HepG2 (cell line): ENCODE results near the gene LATS2. TPM values are rescaled to one million over a fixed set of nuclear protein-coding genes. Genes with fewer than 3 reads are reported as not detected.

Experiments
- FOXA3 ChIP-seq: IDR thresholded peaks from 2 replicates; pipeline ENCODE4 v1.6.1; 2016; ENCODE audit warnings: missing genetic modification reagents, missing compliant biosample characterization
- HOXA9 ChIP-seq: sonication (generic); formaldehyde crosslinking; IDR thresholded peaks from 2 replicates; pipeline ENCODE4 v1.8.1; 2022; ENCODE audit warnings: missing genetic modification reagents, mild to moderate bottlenecking, moderate library complexity, borderline replicate concordance
- LCORL ChIP-seq, 2 experiments: fragments of 450-650 bp in 1 of 2; sonication (generic) in 1 of 2; formaldehyde crosslinking in 1 of 2; IDR thresholded peaks; 2 replicates each; pipeline versions ENCODE4 v1.5.0 to v1.6.1; 2017 to 2020; ENCODE audit warnings: antibody characterized with exemption in 1 of 2, missing genetic modification reagents in 1 of 2
- MTA3 ChIP-seq: sonication (generic); formaldehyde crosslinking; IDR thresholded peaks from 2 replicates; pipeline ENCODE4 v1.4.0; 2020; ENCODE audit warnings: missing genetic modification reagents
- RARA ChIP-seq: IDR thresholded peaks from 2 replicates; pipeline ENCODE4 v1.6.1; 2016; ENCODE audit warnings: missing genetic modification reagents, missing compliant biosample characterization
- SIX1 ChIP-seq: sonication (generic); formaldehyde crosslinking; IDR thresholded peaks from 2 replicates; pipeline ENCODE4 v1.4.0; 2020; ENCODE audit warnings: missing genetic modification reagents, borderline replicate concordance
- SMYD3 ChIP-seq: sonication (generic); formaldehyde crosslinking; IDR thresholded peaks from 2 replicates; pipeline ENCODE4 v1.8.1; 2023; ENCODE audit warnings: mild to moderate bottlenecking, missing genetic modification reagents
- SOX5 ChIP-seq: IDR thresholded peaks from 2 replicates; pipeline ENCODE4 v1.6.1; 2016; ENCODE audit warnings: borderline replicate concordance
- TBL1XR1 ChIP-seq: fragments of 150-350 bp; IDR thresholded peaks from 2 replicates; pipeline ENCODE4 v1.6.1; 2014; ENCODE audit warnings: borderline replicate concordance, low read length; ENCODE audit not compliant: partially characterized antibody
- TBX2 ChIP-seq: sonication (generic); formaldehyde crosslinking; IDR thresholded peaks from 2 replicates; pipeline ENCODE4 v1.5.0; 2020; ENCODE audit warnings: missing genetic modification reagents, mild to moderate bottlenecking, borderline replicate concordance
- ZFY ChIP-seq: sonication (generic); formaldehyde crosslinking; IDR thresholded peaks from 2 replicates; pipeline ENCODE4 v1.4.0; 2020; ENCODE audit warnings: missing genetic modification reagents
- ZKSCAN8 ChIP-seq: IDR thresholded peaks from 2 replicates; pipeline ENCODE4 v1.6.1; 2016; ENCODE audit warnings: borderline replicate concordance, missing genetic modification reagents, missing compliant biosample characterization
- ZNF207 ChIP-seq: fragments of 450-650 bp; IDR thresholded peaks from 2 replicates; pipeline ENCODE4 v1.6.1; 2016; ENCODE audit warnings: antibody characterized with exemption, borderline replicate concordance
- ZNF34 ChIP-seq: sonication (generic); formaldehyde crosslinking; IDR thresholded peaks from 2 replicates; pipeline ENCODE4 v1.4.0; 2020; ENCODE audit warnings: mild to moderate bottlenecking, missing genetic modification reagents, borderline replicate concordance
- ZNF589 ChIP-seq: sonication (generic); formaldehyde crosslinking; conservative IDR thresholded peaks from 2 replicates; pipeline ENCODE4 v1.8.0; 2022; ENCODE audit warnings: mild to moderate bottlenecking, moderate library complexity, missing genetic modification reagents
- polyA plus RNA-seq, 8 experiments: library from polyadenylated mRNA; depleted of rRNA in 3 of 8; stranded (reverse) in 7 of 8; unstranded in 1 of 8; fragments of >200 nt; fragmentation: Illumina TruSeq in 4 of 8; extraction: Trizol in 4 of 8; gene quantifications; 2 replicates each; pipeline versions ENCODE4 v1.2.1 to v1.2.3, GENCODE V29; 2011 to 2016; ENCODE audit warnings: low read depth in 4 of 8, missing spikeins in 1 of 8, mixed read lengths in 1 of 8; ENCODE audit not compliant: insufficient read depth in 1 of 8
- total RNA-seq, 5 experiments: library from RNA; depleted of rRNA; stranded (reverse); fragments of >200 nt; fragmentation: Illumina TruSeq; extraction: Trizol; gene quantifications; 2 replicates each; pipeline ENCODE4 v1.2.3, GENCODE V29; 2016; ENCODE audit warnings: low read depth in 1 of 5
- TF ChIP-seq, protein P1 (sequence below): sonication (generic); formaldehyde crosslinking; IDR thresholded peaks from 2 replicates; pipeline ENCODE4 v1.4.0; 2020; ENCODE audit warnings: missing genetic modification reagents, borderline replicate concordance
- TF ChIP-seq, protein P2 (sequence below): sonication (generic); formaldehyde crosslinking; conservative IDR thresholded peaks from 2 replicates; pipeline ENCODE4 v1.8.0; 2022; ENCODE audit warnings: mild to moderate bottlenecking, moderate library complexity, missing genetic modification reagents

Gene LATS2
- total and polyA plus RNA-seq, 2 of the 13 experiments (the other 11 are each of a cell fraction or from before 2014, with no cell fraction given): 7.3 to 8.5 TPM

DNA sequence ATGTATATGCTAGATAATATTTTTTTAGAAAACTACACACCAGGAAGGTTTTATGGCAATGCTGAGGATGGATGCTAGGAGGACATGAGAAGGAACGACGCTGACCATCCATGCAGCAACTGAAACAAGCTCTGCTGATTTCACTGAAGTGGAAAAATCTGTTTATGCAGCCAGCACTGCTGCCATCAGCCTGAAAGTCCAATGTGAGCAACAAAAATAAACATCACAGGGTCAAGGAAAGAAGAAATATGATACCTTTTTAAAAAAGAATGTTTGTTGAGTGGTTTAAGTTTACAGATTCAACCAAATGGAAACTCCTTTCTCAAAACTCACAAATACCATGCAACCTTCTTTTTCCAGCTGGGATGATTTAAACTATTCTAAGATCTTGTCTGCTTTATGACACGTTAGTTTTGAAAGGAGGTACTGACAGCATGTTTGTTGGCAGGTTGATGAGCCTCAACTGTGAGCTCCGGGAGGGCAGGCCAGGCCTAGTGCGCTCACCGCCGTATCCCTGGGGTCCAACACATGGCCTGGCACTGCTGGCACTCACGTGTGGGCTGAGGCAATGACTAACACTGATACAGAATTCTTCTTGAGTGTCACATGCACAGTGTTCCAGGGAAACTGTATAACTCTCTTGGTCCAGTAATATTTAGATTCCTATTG lies 46.8 kb downstream of the LATS2 start (continued):
- TF ChIP-seq, protein P1, sequence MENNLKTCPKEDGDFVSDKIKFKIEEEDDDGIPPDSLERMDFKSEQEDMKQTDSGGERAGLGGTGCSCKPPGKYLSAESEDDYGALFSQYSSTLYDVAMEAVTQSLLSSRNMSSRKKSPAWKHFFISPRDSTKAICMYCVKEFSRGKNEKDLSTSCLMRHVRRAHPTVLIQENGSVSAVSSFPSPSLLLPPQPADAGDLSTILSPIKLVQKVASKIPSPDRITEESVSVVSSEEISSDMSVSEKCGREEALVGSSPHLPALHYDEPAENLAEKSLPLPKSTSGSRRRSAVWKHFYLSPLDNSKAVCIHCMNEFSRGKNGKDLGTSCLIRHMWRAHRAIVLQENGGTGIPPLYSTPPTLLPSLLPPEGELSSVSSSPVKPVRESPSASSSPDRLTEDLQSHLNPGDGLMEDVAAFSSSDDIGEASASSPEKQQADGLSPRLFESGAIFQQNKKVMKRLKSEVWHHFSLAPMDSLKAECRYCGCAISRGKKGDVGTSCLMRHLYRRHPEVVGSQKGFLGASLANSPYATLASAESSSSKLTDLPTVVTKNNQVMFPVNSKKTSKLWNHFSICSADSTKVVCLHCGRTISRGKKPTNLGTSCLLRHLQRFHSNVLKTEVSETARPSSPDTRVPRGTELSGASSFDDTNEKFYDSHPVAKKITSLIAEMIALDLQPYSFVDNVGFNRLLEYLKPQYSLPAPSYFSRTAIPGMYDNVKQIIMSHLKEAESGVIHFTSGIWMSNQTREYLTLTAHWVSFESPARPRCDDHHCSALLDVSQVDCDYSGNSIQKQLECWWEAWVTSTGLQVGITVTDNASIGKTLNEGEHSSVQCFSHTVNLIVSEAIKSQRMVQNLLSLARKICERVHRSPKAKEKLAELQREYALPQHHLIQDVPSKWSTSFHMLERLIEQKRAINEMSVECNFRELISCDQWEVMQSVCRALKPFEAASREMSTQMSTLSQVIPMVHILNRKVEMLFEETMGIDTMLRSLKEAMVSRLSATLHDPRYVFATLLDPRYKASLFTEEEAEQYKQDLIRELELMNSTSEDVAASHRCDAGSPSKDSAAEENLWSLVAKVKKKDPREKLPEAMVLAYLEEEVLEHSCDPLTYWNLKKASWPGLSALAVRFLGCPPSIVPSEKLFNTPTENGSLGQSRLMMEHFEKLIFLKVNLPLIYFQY: 0 out of 2 replicates have a peak, but pooled peaks have one; percentile 47
- TF ChIP-seq MTA3 (CRISPR knock-in tag): no peak
- TF ChIP-seq FOXA3 (CRISPR knock-in tag): peak; percentile 74
- TF ChIP-seq ZNF34 (CRISPR knock-in tag): no peak
- TF ChIP-seq ZKSCAN8 (CRISPR knock-in tag): peak; percentile 13; the same call in 1 of the 2 replicates
- TF ChIP-seq SIX1 (CRISPR knock-in tag): peak; percentile 99
- 0 out of 2 replicates have a peak, but pooled peaks have one; percentile 66 for TF ChIP-seq SMYD3 (CRISPR knock-in tag)
- no peak for TF ChIP-seq ZNF589 (CRISPR knock-in tag)
- TF ChIP-seq ZNF207: no peak
- no peak for TF ChIP-seq HOXA9 (CRISPR knock-in tag)
- TF ChIP-seq SOX5 (CRISPR knock-in tag): peak; percentile 50; the same call in 1 of the 2 replicates
- peak; percentile 78 for TF ChIP-seq ZFY (CRISPR knock-in tag)
- no peak for TF ChIP-seq LCORL (IDR thresholded peaks at IDR 0.05)
- TF ChIP-seq LCORL (CRISPR knock-in tag; IDR thresholded peaks at IDR 0.05): peak; percentile 12; the same call in 1 of the 2 replicates
- peak; percentile 70; the same call in 1 of the 2 replicates for TF ChIP-seq RARA (CRISPR knock-in tag)
- TF ChIP-seq TBL1XR1: no peak
- TF ChIP-seq, protein P2, sequence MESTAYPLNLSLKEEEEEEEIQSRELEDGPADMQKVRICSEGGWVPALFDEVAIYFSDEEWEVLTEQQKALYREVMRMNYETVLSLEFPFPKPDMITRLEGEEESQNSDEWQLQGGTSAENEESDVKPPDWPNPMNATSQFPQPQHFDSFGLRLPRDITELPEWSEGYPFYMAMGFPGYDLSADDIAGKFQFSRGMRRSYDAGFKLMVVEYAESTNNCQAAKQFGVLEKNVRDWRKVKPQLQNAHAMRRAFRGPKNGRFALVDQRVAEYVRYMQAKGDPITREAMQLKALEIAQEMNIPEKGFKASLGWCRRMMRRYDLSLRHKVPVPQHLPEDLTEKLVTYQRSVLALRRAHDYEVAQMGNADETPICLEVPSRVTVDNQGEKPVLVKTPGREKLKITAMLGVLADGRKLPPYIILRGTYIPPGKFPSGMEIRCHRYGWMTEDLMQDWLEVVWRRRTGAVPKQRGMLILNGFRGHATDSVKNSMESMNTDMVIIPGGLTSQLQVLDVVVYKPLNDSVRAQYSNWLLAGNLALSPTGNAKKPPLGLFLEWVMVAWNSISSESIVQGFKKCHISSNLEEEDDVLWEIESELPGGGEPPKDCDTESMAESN (CRISPR knock-in tag): peak; percentile 54; the same call in 1 of the 2 replicates
- peak; percentile 56; the same call in 1 of the 2 replicates for TF ChIP-seq TBX2
